ENCODE results near the gene KLHL40.

KLHL40 gene

DNA sequence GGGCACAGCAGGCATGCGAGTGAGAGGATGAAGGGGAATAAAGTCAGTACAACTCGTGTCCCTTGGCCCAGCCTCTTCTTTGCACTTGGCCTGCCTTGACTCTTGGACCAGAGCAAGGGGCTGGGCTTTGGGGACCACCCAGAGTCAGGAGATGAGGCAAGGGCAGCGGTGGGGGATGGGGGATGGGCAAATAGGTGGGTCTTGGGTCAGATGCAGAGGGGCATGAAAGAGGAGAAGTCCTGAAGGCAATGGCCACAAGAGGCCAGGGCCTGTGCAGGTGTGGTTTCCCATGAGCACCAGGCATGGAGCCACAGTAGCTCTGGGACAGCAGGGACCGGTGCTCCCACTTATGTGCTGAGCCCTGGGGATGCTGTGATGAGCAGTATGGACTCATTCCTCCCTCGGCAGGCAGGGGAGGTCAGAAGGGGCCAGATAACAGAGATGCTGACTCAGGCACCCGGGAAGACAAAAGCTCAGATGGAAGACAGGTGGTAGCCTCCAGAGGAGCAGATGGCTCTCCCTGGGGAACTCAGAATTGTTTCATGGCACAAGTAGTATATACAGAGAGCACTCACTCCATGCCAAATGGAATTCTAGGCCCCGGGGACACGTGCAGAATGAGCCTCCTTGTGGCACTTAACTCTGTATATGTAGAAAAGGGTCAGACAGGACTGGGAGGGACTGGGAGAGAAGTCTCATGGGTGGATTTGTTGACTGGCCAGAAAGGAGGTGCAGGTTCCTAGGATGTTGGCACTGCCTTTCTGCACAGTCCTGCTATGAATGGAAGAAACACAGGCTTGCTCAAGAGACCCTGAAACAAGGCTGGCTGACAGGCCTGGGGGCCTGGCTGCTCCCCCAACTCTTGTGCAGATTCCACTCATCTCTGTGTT lies 17.6 kb upstream of the KLHL40 start:
- in situ Hi-C loops (cut with HindIII; ENCODE audit: low sequenced_read_pairs) = no loop called here

DNA sequence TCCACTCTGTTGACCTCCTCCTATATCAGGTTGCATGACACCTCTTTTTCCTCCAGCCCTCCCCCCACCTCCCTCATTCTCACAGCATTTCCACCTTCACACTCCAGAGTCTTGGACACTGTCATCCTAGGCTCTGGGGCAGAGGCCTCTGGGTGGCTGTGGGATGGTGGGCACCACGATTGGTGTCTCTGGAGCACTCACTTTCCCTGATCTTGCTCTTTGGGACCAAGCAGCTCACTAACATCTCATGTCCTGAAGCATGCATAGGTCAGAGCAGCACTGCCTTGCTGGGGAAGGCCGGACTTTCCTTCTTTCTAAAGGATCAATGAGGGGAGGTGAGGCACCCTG lies 16.9 kb upstream of the KLHL40 start:
- in situ Hi-C loops (cut with HindIII; ENCODE audit: low sequenced_read_pairs) = no loop called here

DNA sequence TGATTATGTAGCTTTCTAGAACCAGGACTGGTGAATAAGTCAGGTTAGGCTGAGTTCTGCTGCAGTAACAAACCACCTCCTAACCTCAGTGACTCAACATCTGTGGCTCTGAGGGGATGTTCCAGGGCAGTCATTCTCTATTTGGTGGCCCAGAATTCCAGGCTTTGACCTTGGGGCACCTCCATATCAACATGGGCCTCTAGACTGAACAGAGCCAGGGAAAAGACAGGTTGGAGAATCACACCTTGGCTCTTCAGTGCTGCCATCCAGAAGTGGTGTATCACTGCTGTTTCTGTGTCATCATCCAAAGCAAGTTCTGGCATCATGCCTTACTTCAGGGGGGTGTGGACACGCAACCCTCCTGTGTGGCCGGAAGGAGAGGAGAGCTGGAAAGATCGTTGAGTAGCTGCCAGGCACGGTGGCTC lies 16.5 kb upstream of the KLHL40 start:
- in situ Hi-C loops (cut with HindIII; ENCODE audit: low sequenced_read_pairs) = no loop called here

DNA sequence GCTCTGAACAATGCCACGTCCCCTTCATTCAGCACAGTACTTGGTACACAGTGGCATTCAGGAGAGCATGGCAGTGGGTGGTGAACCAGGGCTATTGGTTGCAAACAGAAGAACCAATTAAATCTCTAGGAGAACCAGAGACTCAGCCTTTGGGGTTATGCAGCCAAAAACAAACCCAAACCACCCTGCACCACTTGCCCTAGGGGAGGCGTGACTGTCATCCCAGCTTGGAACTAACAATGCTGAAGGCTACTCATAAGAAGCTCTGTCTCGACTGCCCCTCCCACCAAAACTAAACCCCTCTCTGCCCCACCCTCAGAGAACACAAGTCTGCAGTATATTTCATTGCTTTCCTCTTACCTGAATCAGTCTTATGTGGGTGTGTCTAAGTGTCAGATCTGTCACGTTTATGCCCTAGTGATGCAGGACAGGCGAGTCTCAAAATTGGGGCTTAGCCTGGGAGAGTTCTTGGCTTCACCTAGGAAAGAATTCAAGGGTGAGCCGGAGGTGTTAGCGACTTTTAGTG lies 15.2 kb upstream of the KLHL40 start:
- in situ Hi-C loops (cut with HindIII; ENCODE audit: low sequenced_read_pairs) = no loop called here

DNA sequence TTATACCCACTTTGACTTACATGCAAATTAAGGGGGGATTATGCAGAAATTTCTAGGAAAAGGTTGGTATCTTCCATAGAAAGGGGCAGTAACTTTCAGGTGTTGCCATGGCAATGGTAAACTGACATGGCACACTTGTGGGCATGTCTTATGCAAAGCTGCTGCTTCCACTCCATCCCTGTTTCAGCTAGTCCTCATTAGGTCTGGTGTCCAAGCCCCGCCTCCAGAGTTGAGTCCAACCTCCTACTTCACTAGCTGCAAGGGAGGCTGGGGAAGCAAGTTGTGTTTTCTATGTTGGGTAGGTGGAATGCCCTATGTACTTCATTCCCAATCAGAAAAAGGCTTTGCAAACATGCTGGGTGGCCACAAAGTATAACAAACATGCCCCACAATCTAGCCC lies 14.7 kb upstream of the KLHL40 start:
- in situ Hi-C loops (cut with HindIII; ENCODE audit: low sequenced_read_pairs) = no loop called here

DNA sequence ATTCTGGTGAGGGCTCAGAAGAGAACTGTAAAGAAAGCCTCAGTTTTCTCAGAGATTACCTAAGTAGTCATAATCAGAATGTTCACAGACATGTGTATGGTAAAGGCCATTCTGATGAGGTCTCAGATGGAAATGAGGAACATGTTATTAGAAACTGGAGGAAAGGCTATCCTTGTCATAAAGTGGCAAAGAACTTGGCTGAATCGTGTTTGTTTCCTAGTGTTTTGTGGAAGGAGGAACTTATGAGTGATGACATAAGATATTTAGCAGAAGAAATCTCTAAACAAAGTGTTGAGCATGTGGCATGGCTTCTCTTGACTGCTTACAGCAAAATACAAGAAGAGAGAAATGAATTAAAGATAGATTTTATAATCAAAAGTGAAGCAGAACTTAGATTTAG lies 12.8 kb upstream of the KLHL40 start:
- in situ Hi-C loops (cut with HindIII; ENCODE audit: low sequenced_read_pairs) = no loop called here

DNA sequence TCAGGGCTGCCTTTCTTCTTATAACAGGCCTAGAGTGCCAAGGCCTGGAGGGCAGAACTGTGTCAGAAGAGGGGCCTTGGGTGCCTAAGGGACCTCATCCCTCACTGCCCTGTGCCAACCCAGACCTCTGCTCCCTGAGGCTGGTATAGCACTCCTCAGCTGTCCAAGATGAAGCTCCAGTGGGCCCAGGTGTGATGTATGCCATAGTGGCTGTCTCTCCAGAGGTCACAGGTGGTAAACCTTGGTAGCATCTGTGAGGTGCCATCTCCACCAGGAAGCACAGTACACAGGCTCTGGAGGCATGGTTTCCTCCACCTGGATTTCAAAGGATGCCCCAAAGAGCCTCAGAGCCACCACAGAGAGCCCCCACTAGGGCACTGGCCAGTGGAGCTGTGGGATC lies 12.3 kb upstream of the KLHL40 start:
- in situ Hi-C loops (cut with HindIII; ENCODE audit: low sequenced_read_pairs) = no loop called here

DNA sequence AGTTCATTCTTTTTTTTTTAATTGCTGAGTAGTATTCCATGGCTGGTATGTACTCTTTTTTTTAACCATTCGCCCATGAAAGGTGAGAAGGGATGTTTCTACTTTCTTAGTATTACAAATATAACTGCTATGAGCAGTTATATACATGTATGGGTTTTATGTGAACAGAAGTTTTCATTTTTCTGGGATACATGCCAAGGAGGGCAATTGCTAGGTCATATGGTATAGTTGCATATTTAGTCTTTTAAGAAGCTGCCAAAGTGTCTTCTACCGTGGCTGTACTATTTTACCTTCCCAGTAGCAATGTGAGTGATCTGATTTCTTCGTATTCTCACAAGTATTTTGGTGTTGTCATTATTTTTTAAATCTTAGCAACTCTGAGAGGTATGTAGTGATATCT lies 11.2 kb upstream of the KLHL40 start:
- in situ Hi-C loops (cut with HindIII; ENCODE audit: low sequenced_read_pairs) = no loop called here

DNA sequence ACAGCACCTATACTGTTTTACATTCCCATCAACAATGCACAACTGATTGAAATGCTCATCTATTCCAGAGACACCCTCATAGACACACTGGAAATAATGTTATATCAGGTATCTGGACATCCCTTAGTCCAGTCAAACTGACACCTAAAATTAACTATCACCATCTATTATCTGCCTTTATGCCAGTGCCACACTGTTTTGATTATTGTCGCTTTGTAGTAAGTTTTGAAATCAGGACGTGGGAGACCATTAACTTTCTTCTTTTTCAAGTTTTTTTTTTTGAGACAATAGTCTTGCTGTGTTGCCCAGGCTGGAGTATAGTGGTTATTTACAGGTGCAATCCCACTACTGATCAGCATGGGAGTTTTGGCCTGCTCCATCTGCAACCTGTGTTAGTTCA lies 9.4 kb upstream of the KLHL40 start:
- in situ Hi-C loops (cut with HindIII; ENCODE audit: low sequenced_read_pairs) = no loop called here

DNA sequence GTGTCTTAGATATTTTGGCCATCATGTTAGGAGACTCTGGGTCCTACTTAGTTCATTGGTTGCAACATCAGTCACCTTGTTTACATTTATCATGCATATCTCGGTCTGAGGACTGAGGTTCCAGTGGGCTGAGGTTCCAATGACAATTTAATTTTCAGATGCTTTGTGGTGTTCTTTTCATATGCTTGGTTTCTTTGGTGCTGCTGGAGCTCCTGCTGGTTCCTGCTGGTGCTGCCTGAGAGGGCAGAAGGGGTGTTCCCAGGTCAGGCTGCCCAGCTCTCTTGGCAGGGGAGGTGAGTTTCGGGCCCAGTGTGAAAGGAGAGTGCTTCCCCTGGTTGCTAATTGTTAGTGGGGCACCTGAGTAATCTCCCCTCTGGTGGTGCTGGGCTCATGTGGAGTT lies 6.9 kb upstream of the KLHL40 start:
- in situ Hi-C loops (cut with HindIII; ENCODE audit: low sequenced_read_pairs) = no loop called here

DNA sequence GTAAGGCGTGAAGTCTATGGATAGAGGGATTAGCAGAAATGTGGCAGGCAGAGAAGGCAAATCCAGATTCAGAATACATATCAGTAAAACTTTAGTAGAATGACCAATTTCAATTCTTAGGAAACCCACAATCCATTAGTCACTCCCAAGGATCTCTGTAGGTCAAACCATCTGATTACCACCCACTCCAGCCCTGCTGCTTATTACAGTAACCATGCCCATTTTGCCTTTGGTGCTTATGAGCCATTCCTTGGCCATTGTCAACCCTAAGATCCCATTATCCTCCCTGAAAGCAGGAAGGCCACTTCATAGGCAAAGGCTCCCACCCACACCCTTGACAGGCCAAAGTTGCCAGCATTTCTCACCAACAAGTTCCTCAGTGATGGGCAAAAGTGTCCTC lies 5.1 kb upstream of the KLHL40 start:
- in situ Hi-C loops (cut with HindIII; ENCODE audit: low sequenced_read_pairs) = no loop called here

DNA sequence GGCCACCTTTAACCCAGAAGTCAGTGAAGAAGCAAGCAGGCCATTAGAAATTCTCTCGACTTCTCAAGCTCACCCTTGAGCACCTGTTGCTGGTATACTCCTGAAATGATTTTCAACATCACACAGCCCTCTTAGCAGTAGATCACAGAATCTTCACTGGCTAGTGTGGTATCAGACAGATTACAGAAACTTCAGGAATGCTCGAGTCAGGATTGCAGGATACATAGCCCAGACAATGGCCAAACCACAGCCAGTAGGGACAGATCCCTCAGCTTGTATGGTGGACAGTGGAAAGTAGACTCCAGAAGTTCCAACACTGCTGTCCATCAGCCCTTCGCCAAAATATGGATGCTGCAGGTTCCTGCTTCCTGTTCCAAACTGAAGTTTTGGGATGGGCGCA lies 4.5 kb upstream of the KLHL40 start:
- in situ Hi-C loops (cut with HindIII; ENCODE audit: low sequenced_read_pairs) = no loop called here

DNA sequence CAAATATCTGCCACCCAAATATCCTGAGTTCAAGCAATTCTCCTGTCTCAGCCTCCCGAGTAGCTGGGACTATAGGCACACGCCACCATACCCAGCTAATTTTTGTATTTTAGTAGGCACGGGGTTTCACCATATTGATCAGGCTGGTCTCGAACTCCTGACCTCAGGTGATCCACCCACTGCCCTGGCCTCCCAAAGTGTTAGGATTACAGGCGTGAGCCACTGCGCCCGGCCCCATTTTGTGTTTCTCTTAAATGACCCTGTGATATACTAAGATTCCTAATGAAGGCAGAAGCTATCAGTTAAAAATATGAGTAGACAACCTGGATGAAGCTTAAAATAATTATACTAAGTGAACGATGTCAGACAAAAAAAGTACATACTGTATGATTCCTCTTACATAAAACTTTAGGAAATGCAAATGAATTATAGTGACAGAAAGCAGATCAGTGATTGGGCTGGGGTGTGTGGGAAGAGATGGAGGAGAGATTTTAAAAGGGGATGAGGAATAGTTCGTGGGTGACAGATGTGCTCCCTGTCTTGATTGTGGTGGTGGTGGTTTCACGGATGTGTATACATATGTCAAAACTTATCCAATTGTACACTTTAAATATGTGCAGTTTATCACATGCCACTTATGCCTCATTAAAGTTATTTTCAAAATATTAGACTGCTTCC lies 3.8 kb upstream of the KLHL40 start:
- in situ Hi-C loops (cut with HindIII; ENCODE audit: low sequenced_read_pairs) = no loop called here

DNA sequence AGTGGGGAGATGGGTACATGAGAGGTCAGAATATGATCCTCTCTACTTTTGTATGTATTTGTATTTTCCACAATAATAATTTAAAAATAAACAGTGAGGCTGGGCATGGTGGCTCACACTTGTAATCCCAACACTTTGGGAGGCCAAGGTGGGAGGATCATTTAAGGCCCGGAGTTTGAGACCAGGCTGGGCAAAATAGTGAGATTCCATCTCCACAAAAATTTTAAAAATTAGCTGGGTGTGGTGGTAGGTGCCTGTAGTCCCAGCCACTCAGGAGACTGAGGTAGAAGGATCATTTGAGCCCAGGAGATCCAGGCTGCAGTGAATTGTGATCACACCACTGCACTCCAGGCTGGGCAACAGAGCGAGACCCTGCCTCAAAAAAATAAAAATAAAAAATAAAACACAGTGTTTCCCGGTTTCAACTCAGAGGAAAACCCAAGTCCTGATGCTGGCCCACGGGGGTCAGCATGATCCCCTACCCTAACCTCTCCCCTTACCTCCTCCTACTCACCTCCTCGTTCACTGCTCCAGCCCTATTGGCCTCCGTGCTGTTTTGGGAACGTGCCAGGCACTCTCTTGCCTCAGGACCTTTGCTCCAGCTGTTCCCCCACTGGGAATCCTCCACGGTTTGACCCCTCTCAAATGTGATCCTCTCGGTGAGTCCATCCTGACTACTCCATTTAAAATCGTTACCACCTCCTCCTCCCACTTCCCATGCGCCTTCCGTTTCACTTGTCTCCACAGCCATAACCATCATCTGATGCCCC lies 2.9 kb upstream of the KLHL40 start:
- in situ Hi-C loops (cut with HindIII; ENCODE audit: low sequenced_read_pairs) = no loop called here

DNA sequence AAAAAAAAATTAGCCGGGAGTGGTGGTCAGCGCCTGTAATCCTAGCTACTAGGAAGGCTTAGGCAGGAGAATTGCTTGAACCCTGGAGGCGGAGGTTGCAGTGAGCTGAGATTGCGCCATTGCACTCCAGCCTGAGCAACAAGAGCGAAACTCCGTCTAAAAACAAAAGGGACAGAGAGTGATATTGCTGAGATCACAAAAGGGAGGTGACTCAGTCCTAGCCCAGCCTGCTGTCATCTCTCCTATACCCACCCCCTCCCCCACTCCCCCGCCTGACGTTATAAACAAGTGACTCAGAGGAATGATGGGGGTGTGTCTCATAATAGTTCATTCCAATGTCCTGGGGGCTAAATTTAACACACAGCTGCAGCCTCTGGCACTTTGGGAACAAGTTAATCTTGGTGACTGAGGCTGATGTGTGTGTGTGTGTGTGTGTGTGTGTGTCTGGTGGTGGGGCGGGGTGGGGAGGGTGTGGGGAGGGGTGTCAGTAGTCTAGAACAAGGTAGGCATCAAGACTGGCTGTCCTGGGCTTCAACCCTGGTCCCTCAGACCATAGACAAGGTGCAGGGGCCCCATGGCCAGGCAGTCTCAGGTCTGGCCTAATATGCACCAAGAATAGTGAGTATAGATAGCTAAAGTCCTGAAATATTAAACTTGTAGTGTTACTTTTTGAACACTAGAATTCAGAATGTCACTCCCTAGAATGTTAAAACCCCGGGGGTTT lies 1.3 kb upstream of the KLHL40 start:
- in situ Hi-C loops (cut with HindIII; ENCODE audit: low sequenced_read_pairs) = no loop called here

DNA sequence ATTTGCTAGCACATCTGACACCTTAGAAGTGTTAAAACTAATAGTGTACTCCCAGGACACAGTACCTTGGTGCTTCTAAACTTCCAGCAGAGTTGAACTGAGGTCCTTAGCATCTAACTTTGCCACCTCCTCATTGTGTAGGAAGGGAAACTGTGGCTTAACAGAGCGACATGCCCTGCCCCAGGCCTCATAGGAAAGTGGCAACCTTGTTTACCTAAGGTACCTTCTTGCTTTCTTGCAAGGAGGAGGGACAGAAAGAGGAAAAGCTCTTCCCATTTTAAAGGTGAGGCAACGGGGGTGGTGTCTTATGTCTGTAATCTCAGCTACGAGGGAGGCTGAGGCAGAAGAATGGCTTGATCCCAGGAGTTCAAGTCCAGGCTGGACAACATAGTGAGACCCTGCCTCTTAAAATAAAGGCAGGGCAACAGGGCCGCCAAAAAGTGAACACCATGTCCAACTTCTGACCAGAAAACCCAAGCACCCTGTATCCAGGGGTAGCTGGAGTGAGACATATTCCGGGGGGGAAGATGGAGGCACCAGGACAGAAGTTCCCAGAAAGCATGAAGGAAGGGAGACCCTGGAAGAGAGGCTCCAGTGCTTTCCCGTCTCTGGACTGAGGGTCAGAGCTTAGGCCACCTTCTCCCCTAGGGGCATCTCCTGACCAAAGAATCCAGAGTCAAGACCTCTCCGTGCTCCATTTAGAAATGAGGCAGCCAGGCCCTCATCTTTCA lies 540 bp upstream of the KLHL40 start:
- in situ Hi-C loops (cut with HindIII; ENCODE audit: low sequenced_read_pairs) = no loop called here

DNA sequence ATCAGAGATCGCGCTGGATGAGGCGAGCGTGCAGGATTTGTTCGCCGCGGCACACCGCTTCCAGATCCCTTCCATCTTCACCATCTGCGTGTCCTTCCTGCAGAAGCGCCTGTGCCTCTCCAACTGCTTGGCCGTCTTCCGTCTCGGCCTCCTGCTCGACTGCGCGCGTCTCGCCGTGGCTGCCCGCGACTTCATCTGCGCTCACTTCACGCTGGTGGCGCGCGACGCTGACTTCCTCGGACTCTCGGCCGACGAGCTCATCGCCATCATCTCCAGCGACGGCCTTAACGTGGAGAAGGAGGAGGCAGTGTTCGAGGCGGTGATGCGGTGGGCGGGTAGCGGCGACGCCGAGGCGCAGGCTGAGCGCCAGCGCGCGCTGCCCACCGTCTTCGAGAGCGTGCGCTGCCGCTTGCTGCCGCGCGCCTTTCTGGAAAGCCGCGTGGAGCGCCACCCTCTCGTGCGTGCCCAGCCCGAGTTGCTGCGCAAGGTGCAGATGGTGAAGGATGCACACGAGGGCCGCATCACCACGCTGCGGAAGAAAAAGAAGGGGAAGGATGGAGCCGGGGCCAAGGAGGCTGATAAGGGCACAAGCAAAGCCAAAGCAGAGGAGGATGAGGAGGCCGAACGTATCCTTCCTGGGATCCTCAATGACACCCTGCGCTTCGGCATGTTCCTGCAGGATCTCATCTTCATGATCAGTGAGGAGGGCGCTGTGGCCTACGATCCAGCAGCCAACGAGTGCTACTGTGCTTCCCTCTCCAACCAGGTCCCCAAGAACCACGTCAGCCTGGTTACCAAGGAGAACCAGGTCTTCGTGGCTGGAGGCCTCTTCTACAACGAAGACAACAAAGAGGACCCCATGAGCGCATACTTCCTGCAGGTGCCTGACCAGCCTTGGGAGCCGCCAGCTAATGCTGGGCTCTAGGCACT lies 819 bp downstream of the KLHL40 start:
- in situ Hi-C loops (cut with HindIII; ENCODE audit: low sequenced_read_pairs) = no loop called here

DNA sequence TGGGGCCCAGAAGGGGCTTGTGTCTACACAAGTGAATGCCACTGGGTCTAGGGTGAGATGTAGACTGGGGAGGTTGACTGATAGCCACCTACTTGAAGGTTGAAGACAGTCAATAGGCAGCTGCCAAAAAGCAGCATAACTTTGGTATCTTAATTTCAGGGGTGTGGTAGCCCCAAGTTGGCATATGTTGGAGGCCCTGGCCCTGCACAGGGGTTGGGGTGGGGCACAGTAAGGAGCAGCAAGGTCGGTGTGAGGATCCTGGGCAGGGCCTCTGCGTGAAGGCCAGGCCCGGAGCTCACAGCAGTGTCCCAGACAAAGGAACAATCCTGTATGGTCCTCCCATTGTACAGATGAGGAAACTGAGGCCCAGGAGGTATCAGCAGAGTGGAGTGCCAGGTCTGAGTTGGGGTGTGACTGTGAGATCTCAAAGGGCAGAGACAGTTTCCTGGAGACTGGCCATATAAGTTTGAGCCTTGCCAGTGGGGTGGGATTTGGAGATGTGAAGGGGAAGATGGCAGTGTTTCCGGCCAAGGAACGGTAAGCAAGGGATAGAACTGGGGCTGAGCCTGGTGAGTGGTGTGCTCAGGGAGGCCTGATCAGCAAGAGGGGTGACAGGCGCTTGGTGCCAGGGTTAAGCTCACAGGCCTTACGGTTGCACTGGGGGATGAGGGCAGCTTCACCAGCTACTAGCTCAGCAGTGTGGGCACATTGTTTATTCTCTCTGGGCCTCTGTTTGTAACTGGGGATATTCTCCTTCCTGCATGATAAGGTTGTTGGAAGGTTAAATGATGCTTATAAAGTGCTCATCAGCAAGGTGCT lies 1.7 kb downstream of the KLHL40 start:
- in situ Hi-C loops (cut with HindIII; ENCODE audit: low sequenced_read_pairs) = no loop called here

All from DLD1 (cell line).